ENCODE measurements around the gene UROS. TPM values are rescaled to one million over a fixed set of nuclear protein-coding genes. Genes with fewer than 3 reads are reported as not detected.
A peak's percentile ranks its signal among the peaks of the same experiment; 100 is the strongest.

Gene UROS
- total RNA-seq, 2 experiments from 2014 or later: 30.9 to 35.4 TPM

DNA sequence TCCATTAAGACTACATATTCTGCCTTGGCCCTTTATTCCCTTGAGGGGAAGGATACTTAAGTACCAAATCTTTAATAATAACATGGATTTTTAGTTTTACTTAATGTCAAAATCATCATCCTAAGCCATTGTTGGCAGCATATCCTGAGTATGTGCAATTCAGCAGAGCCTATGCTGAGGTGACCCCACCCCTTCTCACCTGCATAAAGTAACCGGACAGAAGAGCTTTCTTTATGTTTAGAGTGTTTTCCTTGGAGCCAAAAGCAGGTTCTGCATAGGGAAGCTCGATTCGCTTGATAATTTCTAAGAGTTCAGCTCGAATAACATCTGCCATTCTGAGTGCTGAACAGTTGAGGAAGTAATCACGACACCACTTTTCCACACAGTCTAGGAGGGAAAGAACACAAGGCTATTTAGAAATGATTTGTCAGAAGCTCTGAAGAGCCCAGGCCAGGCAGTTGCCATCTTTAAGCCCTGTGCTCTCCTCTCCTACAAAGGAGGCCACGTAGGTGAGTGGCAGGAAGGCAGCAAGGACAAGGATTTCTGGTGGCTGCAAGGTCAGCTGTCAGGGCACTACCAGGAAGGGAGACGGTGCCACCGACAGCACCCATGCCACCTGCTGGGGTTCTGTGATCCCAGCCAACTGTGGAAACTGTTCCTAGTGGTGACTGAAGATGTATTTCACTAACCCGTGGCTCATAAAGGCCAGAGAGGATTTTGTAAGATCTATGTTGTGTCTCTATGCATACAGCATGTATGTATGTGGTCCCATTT lies 15.9 kb upstream of the UROS start:
- CTCF ChIA-PET: no interaction called here
- no peak overlapping the region for H3K27ac Mint-ChIP-seq
- H3K9me3 Mint-ChIP-seq: no peaks in the 10 kb centered on the region
- no peak overlapping the region for H3K4me3 Mint-ChIP-seq
- no peaks in the 10 kb centered on the region for H3K27me3 Mint-ChIP-seq
- no peak for DNase-seq
- POLR2A ChIA-PET: no interaction called here
- H3K4me1 Mint-ChIP-seq (ENCODE audit: low read depth): no peaks in the 10 kb centered on the region
- H3K36me3 Mint-ChIP-seq (ENCODE audit: low read depth): peaks cover 42% of the 10 kb centered on the region
- intact Hi-C loops (cut with micrococcal nuclease): no loop called here
- no peak for ATAC-seq
- TF ChIP-seq, protein P1, sequence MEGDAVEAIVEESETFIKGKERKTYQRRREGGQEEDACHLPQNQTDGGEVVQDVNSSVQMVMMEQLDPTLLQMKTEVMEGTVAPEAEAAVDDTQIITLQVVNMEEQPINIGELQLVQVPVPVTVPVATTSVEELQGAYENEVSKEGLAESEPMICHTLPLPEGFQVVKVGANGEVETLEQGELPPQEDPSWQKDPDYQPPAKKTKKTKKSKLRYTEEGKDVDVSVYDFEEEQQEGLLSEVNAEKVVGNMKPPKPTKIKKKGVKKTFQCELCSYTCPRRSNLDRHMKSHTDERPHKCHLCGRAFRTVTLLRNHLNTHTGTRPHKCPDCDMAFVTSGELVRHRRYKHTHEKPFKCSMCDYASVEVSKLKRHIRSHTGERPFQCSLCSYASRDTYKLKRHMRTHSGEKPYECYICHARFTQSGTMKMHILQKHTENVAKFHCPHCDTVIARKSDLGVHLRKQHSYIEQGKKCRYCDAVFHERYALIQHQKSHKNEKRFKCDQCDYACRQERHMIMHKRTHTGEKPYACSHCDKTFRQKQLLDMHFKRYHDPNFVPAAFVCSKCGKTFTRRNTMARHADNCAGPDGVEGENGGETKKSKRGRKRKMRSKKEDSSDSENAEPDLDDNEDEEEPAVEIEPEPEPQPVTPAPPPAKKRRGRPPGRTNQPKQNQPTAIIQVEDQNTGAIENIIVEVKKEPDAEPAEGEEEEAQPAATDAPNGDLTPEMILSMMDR (IDR thresholded peaks at IDR 0.05): no peak

DNA sequence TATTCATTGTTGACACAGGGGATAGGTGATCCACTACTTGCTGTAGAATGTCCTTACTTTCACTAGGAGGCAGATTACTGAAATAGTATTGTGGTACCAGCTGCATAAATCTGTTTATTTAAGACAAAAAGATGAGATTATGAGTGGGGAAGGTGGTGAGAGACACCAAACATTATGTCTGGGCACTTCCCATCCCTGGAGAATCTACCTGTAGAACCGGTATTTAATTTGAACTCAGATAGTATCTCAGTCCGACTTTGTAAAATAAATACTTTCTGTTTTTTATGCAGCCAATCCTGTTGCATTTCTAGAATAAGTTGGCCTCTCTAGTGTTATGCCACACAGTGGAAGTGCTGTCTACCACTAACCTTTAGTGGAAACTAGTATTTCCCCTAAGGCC lies 13.7 kb upstream of the UROS start:
- intact Hi-C loops (cut with micrococcal nuclease): no loop called here
- H3K4me1 Mint-ChIP-seq (ENCODE audit: low read depth): no peaks in the 10 kb centered on the region
- H3K9me3 Mint-ChIP-seq: no peaks in the 10 kb centered on the region
- no peak for ATAC-seq
- no peaks in the 10 kb centered on the region for H3K27me3 Mint-ChIP-seq
- DNase-seq: no peak
- peaks cover 45% of the 10 kb centered on the region for H3K36me3 Mint-ChIP-seq (ENCODE audit: low read depth)
- TF ChIP-seq, protein P1 (IDR thresholded peaks at IDR 0.05): no peak
- POLR2A ChIA-PET: interaction anchor here (1.2 to 2.2 kb wide), 3 partner anchors 9 to 13 kb away, joined by 3 to 6 read pairs (median 4); partner anchors contain the start of genes BCCIP and UROS
- CTCF ChIA-PET: no interaction called here
- no peak overlapping the region for H3K4me3 Mint-ChIP-seq
- peak overlapping the region; percentile 46 for H3K27ac Mint-ChIP-seq

DNA sequence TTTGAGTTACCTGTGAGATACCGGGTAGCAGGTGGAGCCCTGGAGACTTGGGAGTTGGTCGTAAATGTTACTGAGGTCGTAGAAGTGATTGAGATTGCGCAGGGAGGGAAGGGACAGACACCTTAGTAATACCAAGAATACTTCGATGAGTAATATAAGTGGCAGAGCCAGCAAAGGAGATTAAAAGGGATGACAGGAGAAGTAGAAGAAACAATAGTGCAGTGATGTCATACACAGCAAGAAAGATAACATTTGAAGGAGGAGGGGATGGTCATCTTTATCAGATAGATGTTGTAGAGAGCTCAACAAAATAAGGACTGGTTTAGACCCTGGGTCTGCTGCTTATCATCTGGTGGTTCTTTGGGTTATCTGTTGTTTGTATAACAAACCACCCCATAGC lies 5.3 kb upstream of the UROS start:
- Mint-ChIP-seq H3K4me1 (ENCODE audit: low read depth) (peaks cover 20% of the 10 kb centered on the region), H3K27me3 (no peaks in the 10 kb centered on the region), H3K27ac (peak overlapping the region; percentile 23), H3K9me3 (no peaks in the 10 kb centered on the region), H3K36me3 (ENCODE audit: low read depth) (peaks cover 42% of the 10 kb centered on the region), H3K4me3 (no peak overlapping the region)
- ATAC-seq (no peak), DNase-seq (no peak)
- POLR2A ChIA-PET: interaction anchor here (0.7 to 1.7 kb wide), 3 partner anchors 9 to 32 kb away, joined by 3 to 4 read pairs (median 3); no protein-coding TSS in a partner anchor
- TF ChIP-seq, protein P1 (IDR thresholded peaks at IDR 0.05): no peak
- CTCF ChIA-PET: interaction anchor here (1.0 to 1.2 kb wide), 2 partner anchors 16 to 48 kb away, joined by 3 read pairs; no protein-coding TSS in a partner anchor
- intact Hi-C loops (cut with micrococcal nuclease): no loop called here

DNA sequence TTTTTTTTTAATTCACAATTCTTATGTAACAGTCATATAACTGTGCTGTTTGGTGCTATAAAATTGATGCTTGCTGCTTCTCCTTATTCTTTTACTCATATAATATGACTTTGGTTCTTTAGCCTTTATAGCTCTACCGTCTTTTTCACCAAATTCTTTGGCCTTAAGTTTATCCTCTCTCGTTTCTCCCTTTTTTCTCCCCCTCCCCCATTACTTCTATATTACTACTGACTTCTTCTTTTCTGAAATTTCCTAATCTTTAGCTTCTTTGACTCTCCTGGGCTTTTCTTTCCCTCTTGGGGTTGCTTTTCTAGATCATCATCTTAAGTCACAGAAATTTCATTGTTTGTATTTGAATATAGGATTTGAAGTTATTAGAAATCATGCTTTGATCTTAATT lies 4.1 kb upstream of the UROS start:
- no peaks in the 10 kb centered on the region for H3K27me3 Mint-ChIP-seq
- peaks cover 40% of the 10 kb centered on the region for H3K36me3 Mint-ChIP-seq (ENCODE audit: low read depth)
- H3K4me3 Mint-ChIP-seq: no peak overlapping the region
- ATAC-seq: no peak
- H3K9me3 Mint-ChIP-seq: no peaks in the 10 kb centered on the region
- no peak for DNase-seq
- intact Hi-C loops (cut with micrococcal nuclease): no loop called here
- ChIA-PET POLR2A (interaction anchor here (1.7 kb wide), 1 partner anchor 10 kb away, joined by 4 read pairs; no protein-coding TSS in a partner anchor), CTCF (interaction anchor here (1.2 kb wide), 1 partner anchor 17 kb away, joined by 3 read pairs; no protein-coding TSS in a partner anchor)
- TF ChIP-seq, protein P1 (IDR thresholded peaks at IDR 0.05): no peak
- peaks cover 20% of the 10 kb centered on the region for H3K4me1 Mint-ChIP-seq (ENCODE audit: low read depth)
- no peak overlapping the region for H3K27ac Mint-ChIP-seq

DNA sequence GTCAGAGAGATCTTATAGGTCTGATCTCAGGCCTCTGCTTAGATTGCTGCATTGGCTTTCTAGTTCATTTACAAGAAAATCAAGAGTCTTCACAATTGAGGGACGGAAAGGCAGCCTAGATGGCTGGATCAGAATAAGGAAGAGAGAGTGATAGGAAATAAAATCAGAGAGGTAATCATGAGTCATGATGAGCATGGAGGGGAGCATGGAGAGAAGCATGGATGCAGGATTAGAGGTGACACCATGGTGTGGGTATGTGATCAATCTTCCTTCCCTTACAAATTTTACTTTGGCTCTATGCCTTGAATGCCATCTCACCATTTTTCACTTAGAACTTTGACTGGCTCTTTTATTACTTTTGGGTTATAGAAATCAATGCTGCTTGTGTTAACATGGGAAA lies 1.7 kb upstream of the UROS start:
- no peaks in the 10 kb centered on the region for H3K27me3 Mint-ChIP-seq
- TF ChIP-seq, protein P1 (IDR thresholded peaks at IDR 0.05): no peak
- H3K4me1 Mint-ChIP-seq (ENCODE audit: low read depth): peaks cover 39% of the 10 kb centered on the region
- ATAC-seq: no peak
- H3K9me3 Mint-ChIP-seq: no peaks in the 10 kb centered on the region
- H3K27ac Mint-ChIP-seq: no peak overlapping the region
- H3K4me3 Mint-ChIP-seq: no peak overlapping the region
- intact Hi-C loops (cut with micrococcal nuclease): no loop called here
- ChIA-PET POLR2A (no interaction called here), CTCF (no interaction called here)
- DNase-seq: no peak
- H3K36me3 Mint-ChIP-seq (ENCODE audit: low read depth): peaks cover 32% of the 10 kb centered on the region
